GM18517 (cell line): ENCODE data around the gene HMGB3.
"Not testable (repeated sequence)": the region's sequence is repeated elsewhere in the genome, so short reads cannot be mapped to it uniquely, and the experiment has no call there.

ENCODE experiments used
- ATAC-seq: cut with Tn5 transposase; IDR thresholded peaks from one replicate; pipeline ENCODE4 v1.9.1; 2021; ENCODE audit warnings: mild to moderate bottlenecking, moderate library complexity; ENCODE audit not compliant: unreplicated experiment

HMGB3 gene

DNA sequence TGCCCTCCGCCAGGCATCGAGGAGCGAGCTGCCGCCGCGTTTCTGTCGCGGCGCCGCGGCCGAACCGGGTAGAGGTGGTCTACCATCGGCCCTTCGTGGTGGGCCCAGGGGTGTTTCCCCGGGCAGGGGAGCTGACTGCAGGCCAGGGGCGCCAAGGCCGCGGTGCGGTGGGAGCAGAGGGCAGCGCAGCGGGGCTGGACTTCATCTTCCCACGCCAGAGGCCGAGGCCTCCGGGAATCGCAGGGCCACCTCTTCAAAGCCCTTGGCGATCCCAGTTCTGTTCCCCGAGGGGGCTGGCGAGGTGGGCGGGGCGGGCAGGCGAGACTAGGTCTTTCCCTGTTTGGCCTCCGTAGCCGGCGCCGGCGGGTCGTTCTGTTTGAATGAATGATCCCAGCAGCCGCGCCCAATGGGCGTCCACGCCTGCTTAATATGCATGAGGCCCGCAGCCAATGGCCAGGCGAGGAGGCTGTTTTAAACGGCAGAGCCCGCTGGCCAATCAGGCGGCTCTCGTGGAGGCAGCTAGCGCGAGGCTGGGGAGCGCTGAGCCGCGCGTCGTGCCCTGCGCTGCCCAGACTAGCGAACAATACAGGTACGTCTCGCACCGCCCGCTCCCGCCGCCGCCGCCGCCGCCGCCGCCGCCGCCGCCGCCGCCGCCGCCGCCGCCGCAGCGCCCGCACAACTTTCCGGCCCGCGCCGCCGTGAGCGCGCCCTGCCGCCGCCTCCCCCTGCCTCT is at the start of gene HMGB3:
TSS of gene HMGB3 (plus strand) at position 548 of the 733 bp plus-strand sequence. CDS start 2,265 bp downstream, outside the sequence.
- peak; percentile 94 for ATAC-seq

- ATAC-seq = no peak
These were observed 49.2 kb upstream of the HMGB3 start for GRCh38 chrX:150933945-150934350.

- ATAC-seq = no peak
These were observed 48.7 kb upstream of the HMGB3 start for GRCh38 chrX:150934453-150934852.

- ATAC-seq = no peak
These were observed 47.7 kb upstream of the HMGB3 start for GRCh38 chrX:150935467-150935866.

DNA sequence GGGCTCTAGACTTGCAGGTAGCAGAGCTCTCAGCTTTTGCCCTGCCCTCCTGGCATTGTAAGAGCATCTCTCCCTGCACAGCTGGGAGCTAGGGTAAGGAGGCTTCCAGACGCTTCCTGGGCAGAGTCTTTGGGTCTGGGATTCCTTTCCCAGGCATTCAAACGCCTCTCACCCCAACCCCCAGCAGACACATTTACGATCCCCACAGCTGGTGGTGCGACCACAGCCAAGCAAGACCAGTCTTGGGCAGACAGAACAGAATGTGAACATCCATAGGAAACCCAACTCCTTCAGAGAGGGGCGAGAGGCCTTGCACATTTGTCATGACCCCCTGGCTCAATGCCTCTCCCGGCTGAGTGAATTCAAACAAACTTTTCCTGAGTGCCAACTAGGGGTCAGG is 46.6 kb upstream of the HMGB3 start:
- no peak for ATAC-seq

- no peak for ATAC-seq
These were observed 42.2 kb upstream of the HMGB3 start for GRCh38 chrX:150940844-150941495.

DNA sequence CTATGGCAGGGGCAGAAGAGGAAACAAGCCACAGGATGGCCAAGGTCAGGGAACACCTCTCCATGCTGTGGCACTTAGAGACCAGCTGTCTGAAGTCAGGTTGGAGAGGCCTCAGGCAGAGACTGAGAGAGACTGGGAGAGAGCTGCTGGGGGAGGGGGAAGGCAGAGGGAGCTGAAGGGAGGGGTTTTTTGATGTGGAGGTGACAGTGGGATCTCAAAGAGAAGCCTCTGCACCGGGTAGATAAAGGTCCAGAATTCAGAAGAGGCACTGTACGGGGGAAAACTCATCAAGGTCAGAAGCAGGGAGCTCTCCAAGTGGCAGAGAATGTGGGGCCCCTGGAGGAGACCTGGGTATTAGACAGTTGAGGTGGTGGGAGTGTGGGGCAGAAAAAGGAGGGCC is 41.6 kb upstream of the HMGB3 start:
- no peak for ATAC-seq

- no peak for ATAC-seq
These were observed 40.1 kb upstream of the HMGB3 start for GRCh38 chrX:150942942-150943594.

GRCh38 chrX:150944233-150944632 is 38.9 kb upstream of the HMGB3 start:
- no peak for ATAC-seq

- no peak for ATAC-seq
These were observed 28.2 kb upstream of the HMGB3 start for GRCh38 chrX:150954951-150955350.

DNA sequence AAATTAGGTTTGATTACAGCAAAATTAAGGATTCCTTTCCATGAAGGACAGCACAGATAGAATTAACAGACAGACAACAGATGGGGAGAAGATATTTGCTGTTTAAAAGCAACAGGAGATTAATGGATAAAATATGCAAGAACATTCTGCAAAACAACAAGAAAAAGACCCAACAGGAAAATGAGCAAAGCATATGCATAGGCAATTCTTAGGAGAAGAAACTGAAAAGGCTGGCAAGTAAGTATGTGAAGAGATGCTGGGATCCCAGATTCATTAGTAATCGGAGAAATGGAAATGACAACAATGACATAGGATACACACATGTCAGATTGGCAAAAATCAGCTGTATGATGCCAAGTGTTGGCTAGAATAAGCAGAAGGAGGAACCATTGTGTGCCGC is 27.5 kb upstream of the HMGB3 start:
- ATAC-seq = no peak

GRCh38 chrX:150958177-150958576 is 25.0 kb upstream of the HMGB3 start:
- no peak for ATAC-seq

DNA sequence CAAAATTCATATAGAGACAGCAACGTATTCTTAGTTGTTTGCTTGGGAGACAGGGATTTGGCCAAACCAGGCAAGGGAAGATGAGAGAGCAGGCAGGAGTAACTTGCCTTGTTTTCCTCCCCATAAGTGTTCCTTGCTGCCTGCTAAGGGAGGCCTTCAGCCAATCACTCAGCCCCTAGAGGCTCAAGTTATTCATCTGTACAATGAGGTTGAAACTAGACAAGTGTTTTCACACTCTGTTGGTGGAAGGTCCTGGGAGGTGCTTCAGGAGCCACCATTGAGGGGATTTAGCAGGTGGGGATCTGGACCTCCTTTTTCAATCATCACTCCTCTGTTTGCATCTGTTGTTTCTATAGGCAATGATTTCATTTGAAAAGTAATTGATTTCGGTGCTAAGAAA is 23.6 kb upstream of the HMGB3 start:
- no peak for ATAC-seq

- ATAC-seq = no peak
These were observed 21.5 kb upstream of the HMGB3 start for GRCh38 chrX:150961631-150962030.

DNA sequence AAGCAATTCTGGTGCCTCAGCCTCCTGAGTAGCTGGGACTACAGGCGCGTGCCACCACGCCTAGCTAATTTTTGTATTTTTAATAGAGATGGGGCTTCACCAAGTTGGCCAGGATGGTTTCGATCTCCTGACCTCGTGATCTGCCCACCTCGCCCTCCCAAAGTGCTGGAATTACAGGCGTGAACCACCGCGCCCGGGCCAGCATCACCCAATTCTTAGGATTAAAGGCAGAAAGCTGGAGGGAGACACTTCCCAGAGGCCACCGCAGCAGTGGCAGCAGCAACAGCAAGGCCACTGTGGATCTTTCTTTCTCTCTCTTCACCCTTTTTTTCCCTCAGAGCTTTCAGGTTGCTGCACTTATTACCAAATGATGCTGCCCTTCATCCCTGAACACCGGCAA is 18.7 kb upstream of the HMGB3 start:
- not testable (repeated sequence) for ATAC-seq

GRCh38 chrX:150966235-150966634 is 16.9 kb upstream of the HMGB3 start:
- no peak for ATAC-seq

DNA sequence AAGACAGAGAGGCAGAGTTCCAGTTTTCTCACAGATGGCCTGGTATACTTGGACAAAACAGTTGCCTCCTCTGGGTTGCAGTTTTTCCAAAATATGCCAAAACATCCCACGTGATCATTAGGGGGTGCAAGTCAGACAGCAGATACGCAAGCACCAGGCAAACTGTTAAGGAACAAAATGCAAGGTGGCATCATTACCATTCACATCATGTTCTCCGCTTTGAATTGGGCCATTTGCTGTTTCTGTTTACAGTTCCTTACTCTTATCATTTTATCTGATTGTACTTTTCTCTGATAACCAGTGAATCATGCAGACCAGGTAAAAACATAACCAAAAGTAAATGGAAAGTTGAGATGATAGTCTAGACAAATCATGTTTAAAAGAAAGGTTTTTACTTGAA is 16.4 kb upstream of the HMGB3 start:
- no peak for ATAC-seq

- no peak for ATAC-seq
These were observed 15.3 kb upstream of the HMGB3 start for GRCh38 chrX:150967786-150968185.

GRCh38 chrX:150968862-150969720 is 14.0 kb upstream of the HMGB3 start:
- ATAC-seq = no peak

DNA sequence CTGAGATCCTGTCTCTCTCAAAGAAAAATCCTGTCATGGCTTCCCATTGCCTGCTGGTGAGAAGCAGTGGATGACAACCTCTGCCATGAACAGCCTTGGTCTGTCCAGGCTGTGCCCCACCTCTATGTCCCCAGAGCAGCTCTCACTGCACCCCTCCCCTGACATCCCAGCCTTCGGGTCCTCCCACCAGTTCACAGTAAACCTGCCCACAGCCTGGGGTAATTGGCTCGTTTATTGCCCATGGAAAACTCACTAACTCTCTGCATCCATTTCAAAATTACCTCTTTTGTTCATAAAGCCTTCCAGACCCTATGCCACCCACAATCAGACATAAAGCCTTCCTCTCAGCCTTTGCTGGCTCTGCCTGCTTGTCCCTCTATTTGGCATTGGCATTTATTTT is 10.7 kb upstream of the HMGB3 start:
- ATAC-seq = no peak
